IPS-15b (cell line): ENCODE data around the gene ATP5F1C.
"Not testable (repeated sequence)": the region's sequence is repeated elsewhere in the genome, so short reads cannot be mapped to it uniquely, and the experiment has no call there.

Experiments used
- H3K27me3 ChIP-seq: one replicate; pipeline ENCODE4 v1.6.1; 2013; ENCODE audit warnings: low read length; ENCODE audit not compliant: control insufficient read depth, insufficient read depth
- H3K36me3 ChIP-seq: one replicate; pipeline ENCODE4 v1.6.1; 2013; ENCODE audit warnings: low read length; ENCODE audit not compliant: control insufficient read depth, insufficient read depth
- H3K4me1 ChIP-seq: one replicate; pipeline ENCODE4 v1.6.1; 2013; ENCODE audit warnings: mild to moderate bottlenecking, low read length; ENCODE audit not compliant: control insufficient read depth, insufficient read depth
- H3K4me3 ChIP-seq: one replicate; pipeline ENCODE4 v1.5.1; 2013; ENCODE audit warnings: low read depth, low read length
- H3K9ac ChIP-seq: one replicate; pipeline ENCODE4 v1.6.1; 2013; ENCODE audit warnings: low read depth, mild to moderate bottlenecking, low read length
- H3K9me3 ChIP-seq: one replicate; pipeline ENCODE4 v1.6.1; 2013; ENCODE audit warnings: mild to moderate bottlenecking, low read length; ENCODE audit not compliant: control insufficient read depth, insufficient read depth

Gene ATP5F1C

DNA sequence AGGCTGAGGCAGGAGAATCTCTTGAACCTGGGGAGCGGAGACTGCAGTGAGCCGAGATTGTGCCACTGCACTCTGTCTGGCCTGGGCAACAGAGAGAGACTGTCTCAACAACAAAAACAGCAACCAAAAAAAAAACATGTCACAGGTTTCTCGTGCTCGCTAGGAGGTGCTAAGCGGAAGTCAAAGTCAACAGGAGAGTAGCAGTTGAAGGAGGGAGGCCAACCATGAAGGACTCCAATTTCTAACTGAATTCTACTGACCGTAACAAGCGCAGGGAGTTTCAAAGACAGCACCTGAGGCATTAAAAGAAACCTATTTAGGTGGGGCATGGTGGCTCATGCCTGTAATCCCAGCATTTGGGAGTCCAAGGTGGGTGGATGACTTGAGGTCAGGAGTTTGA lies 19.6 kb upstream of the ATP5F1C start:
- Histone ChIP-seq H3K9me3 (no peaks in the 10 kb centered on the region), H3K27me3 (no peaks in the 10 kb centered on the region), H3K4me3 (no peak overlapping the region), H3K9ac (no peak overlapping the region), H3K36me3 (peaks cover 27% of the 10 kb centered on the region), H3K4me1 (no peaks in the 10 kb centered on the region)

- Histone ChIP-seq H3K27me3 (no peaks in the 10 kb centered on the region), H3K36me3 (peaks cover 32% of the 10 kb centered on the region), H3K4me3 (no peak overlapping the region), H3K4me1 (no peaks in the 10 kb centered on the region), H3K9me3 (no peaks in the 10 kb centered on the region), H3K9ac (no peak overlapping the region)
These were observed 13.9 kb upstream of the ATP5F1C start for GRCh38 chr10:7773845-7774801.

- peaks cover 28% of the 10 kb centered on the region for H3K36me3 ChIP-seq
- no peaks in the 10 kb centered on the region for H3K4me1 ChIP-seq
These were observed 11.2 kb upstream of the ATP5F1C start for GRCh38 chr10:7776777-7777176.

GRCh38 chr10:7782194-7782593 lies 5.8 kb upstream of the ATP5F1C start:
- H3K9ac ChIP-seq, H3K4me3 ChIP-seq, H3K4me1 ChIP-seq, H3K36me3 ChIP-seq, H3K27me3 ChIP-seq, H3K9me3 ChIP-seq: not testable (repeated sequence)

More at GRCh38 chr10:7776777-7777176, 11.2 kb upstream of the ATP5F1C start:
- no peak overlapping the region for H3K9ac ChIP-seq
- no peaks in the 10 kb centered on the region for H3K9me3 ChIP-seq
- no peaks in the 10 kb centered on the region for H3K27me3 ChIP-seq
- no peak overlapping the region for H3K4me3 ChIP-seq

DNA sequence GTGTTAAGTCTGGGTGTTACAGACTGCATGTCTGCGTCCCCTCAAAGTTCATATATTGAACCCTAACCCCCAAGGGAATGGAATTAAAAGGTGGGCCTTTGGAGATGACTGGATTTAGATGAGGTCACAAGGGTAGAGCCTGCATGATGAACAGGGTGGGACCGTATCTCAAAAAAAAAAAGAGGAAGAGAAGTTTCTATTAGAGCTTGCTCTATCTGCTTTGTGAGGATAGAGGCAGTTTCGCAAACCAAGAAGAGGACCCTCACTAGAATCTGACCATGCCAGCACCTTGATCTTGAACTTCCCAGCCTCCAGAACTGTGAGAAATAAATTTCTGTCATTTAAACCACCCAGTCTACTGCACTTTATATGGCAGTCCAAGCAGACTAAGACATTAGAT lies 1.5 kb upstream of the ATP5F1C start:
- no peaks in the 10 kb centered on the region for H3K9me3 ChIP-seq
- H3K4me1 ChIP-seq = no peaks in the 10 kb centered on the region
- no peaks in the 10 kb centered on the region for H3K36me3 ChIP-seq
- no peak overlapping the region for H3K4me3 ChIP-seq
- no peak overlapping the region for H3K9ac ChIP-seq
- H3K27me3 ChIP-seq = no peaks in the 10 kb centered on the region

DNA sequence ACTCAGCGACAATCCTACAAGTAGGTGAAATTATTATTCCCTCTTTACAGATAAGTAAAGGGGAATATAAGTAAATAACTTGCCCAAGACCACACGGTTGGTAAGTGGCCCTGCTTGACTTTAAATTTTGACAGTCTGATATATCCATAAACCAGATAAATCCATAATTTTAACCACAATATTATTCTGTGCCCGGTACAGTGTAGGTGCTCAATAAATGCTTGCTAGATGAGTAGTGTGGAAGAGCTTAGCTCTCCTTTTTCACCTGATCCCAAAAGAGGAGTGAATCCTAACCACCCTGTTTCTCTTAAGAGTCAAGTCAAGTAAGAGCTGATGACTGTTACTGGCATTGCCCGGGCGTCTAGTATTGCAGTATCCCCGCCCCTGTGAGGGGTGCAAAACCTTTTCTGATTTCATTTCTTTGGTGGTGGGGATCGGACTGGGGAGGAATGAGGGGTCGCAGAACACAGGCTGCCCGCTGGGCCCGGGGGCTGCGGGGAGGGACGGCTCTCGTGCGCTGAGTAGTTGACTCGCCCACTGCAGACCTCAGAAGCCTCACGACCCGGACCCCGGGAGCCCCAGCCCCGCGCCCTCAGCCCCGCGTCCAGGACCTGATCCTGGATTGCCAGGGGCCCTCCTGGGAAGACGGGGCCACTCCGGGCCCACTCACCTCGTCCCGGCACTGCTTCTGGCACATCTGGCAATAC lies 674 bp upstream of the ATP5F1C start:
- H3K9ac ChIP-seq = peak overlapping the region; percentile 87
- H3K9me3 ChIP-seq = no peaks in the 10 kb centered on the region
- H3K4me3 ChIP-seq = peak overlapping the region; percentile 96
- no peaks in the 10 kb centered on the region for H3K27me3 ChIP-seq
- no peaks in the 10 kb centered on the region for H3K36me3 ChIP-seq
- H3K4me1 ChIP-seq = no peaks in the 10 kb centered on the region

GRCh38 chr10:7788639-7789286 lies 786 bp downstream of the ATP5F1C start:
- Histone ChIP-seq H3K4me1 (no peaks in the 10 kb centered on the region), H3K9ac (peak overlapping the region; percentile 93), H3K9me3 (no peaks in the 10 kb centered on the region), H3K36me3 (no peaks in the 10 kb centered on the region), H3K27me3 (no peaks in the 10 kb centered on the region), H3K4me3 (peak overlapping the region; percentile 96)

DNA sequence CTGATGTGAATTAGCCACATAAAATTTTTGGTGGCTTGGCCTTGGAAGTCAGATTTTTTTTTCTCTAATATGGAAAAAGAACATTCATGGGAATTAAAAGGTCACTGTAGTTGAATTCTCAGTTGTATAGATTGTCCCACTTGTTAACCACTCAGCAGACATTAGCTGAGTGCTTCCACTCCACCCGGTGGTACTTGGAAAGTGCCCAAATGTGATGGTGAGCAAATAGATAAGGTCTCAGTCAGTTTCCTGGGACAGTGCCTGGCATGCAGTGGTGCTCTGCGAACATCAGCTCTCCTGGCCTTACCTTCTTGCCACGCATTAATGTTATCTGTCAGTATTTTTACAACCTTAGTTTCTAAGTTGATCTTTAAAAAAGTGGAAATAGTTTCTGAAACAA lies 1.4 kb downstream of the ATP5F1C start:
- H3K9ac ChIP-seq = peak overlapping the region; percentile 93
- H3K4me3 ChIP-seq = peak overlapping the region; percentile 96
- H3K36me3 ChIP-seq = no peaks in the 10 kb centered on the region
- H3K9me3 ChIP-seq = no peaks in the 10 kb centered on the region
- H3K4me1 ChIP-seq = no peaks in the 10 kb centered on the region
- H3K27me3 ChIP-seq = no peaks in the 10 kb centered on the region

DNA sequence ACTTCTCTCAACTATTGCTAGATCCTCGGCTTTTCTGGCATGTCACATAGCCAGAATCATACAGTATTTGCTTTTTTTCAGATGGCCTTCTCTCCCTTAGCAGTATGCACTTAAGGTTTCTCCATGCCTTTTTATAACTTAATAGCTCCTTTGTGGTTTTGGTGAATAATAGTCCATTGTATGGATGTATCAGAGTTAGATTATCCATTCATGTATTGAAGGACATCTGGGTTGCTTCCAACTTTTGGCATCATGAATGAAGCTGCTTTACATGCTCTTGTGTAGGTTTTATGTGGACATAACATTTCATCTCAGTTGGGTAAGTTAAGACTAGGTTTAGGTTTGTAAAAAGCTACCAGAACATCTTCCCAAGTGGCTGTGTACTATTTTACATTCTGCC lies 4.6 kb downstream of the ATP5F1C start:
- Histone ChIP-seq H3K4me1 (no peaks in the 10 kb centered on the region), H3K9me3 (no peaks in the 10 kb centered on the region), H3K36me3 (peaks cover 9% of the 10 kb centered on the region), H3K27me3 (no peaks in the 10 kb centered on the region), H3K9ac (no peak overlapping the region), H3K4me3 (no peak overlapping the region)

DNA sequence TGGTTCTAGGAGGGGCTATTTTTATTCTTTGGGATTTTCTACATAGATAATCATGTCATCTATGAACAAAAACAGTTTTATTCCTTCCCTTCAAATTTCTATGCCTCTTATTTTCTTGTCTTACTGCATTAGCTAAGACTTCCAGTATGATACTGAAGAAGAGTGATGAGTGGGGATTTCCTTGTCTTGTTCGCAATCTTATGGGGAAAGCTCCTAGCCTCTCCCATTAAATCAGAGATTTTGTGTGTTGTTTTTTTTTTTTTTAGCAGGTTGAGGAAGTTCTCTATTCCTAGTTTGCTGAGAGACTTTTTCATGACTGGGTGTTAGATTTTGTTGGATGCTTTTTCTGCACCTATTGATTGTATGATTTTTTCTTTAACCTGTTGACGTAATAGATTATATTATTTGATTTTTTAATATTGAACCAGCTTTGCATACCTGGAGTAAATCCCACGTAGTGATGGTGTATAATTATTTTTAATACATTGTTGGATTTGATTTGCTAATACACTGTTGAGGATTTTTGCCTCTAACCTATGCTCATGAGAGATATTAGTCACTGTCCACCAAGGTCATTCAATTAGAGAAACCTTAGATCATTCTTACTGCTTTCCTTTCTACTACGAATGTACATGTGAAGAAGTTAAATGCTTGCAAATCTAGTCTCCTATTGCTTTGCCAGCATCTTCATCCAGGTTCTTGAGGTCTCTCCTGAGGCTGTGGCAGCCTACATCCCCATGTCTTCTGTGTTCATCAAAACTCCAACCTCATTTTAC lies 6.5 kb downstream of the ATP5F1C start:
- no peaks in the 10 kb centered on the region for H3K9me3 ChIP-seq
- peaks cover 16% of the 10 kb centered on the region for H3K36me3 ChIP-seq
- no peaks in the 10 kb centered on the region for H3K27me3 ChIP-seq
- no peak overlapping the region for H3K9ac ChIP-seq
- no peaks in the 10 kb centered on the region for H3K4me1 ChIP-seq
- H3K4me3 ChIP-seq = no peak overlapping the region

- Histone ChIP-seq H3K9me3 (no peaks in the 10 kb centered on the region), H3K36me3 (peaks cover 21% of the 10 kb centered on the region)
These were observed 7.6 kb downstream of the ATP5F1C start for GRCh38 chr10:7795605-7796004.

More at GRCh38 chr10:7795605-7796004, 7.6 kb downstream of the ATP5F1C start:
- Histone ChIP-seq H3K4me3 (no peak overlapping the region), H3K27me3 (no peaks in the 10 kb centered on the region), H3K9ac (no peak overlapping the region), H3K4me1 (no peaks in the 10 kb centered on the region)
